Fibroblast of skin of abdomen (primary cell): Measurements from ENCODE around the gene ME1.
A peak's percentile ranks its signal among the peaks of the same experiment; 100 is the strongest.
"Not testable (repeated sequence)": the region's sequence is repeated elsewhere in the genome, so short reads cannot be mapped to it uniquely, and the experiment has no call there.

Experiments
- DNase-seq: peaks from one replicate; pipeline ENCODE4 v3.0.0-alpha.2; 2013

The ME1 gene

DNA sequence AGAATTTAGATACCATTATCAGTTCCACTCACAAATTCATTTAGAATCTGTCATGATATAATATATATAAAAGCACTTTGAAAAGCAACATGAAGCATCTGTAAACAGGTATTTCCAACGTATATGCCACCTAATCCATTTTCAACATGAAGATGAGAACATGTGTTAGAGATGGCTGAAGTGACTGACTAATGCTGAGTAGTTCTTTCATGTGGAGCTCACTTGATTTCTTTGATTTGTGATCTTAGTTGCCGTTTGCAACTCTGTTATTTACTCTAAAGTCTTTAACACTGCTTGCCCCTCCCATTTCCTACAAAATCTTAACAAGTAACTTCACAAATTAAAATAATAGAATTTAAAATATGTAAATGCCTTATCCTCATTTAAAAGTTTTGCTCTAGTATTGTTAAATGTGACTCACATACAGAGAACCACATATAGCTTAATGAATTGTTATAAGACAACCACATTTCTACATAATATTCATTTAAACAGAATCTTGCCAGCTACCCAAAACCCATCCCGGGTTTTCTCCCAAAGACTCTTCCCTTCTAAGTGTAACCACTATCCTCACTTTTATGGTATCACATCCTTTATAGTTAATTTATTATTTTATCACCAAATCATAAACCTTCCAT is 78.3 kb downstream of the ME1 start:
- DNase-seq, result no peak

DNA sequence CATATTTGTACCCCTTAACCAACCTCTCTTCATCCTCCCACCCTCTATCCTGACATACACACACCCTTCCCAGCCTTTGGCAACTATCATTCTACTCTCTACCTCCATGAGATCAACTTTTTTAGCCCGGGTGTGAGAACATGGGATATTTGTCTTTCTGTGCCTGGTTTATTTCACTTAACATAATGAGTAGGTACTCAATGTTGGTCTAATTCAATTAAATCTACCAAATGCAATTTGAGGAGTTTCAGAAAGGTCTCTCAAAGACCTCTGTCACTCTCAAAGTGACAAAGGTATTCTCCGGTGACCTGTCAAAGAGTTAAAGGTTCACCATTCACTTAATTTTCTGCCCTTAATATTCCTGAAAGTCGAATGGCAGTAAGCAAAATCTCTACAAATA is 87.7 kb downstream of the ME1 start:
- no peak for DNase-seq

DNA sequence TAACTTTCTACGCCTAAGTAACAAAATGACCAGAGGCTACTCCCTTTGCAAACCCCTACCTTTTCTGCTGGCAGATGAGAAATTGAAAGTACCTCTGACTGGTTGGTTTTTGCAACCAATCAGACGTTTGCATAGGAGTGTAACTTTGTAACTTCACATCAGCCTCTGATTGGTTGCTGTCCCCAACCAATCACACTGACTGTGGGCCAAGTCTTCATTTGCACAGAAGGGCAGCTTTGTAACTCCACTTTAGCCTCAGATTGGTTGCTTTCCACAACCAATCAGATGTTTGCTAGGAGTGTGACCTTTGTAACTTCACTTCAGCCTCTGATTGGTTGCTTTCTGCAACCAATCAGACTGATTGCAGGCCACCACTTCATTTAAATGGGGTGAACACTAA is 89.1 kb downstream of the ME1 start:
- DNase-seq, result no peak

DNA sequence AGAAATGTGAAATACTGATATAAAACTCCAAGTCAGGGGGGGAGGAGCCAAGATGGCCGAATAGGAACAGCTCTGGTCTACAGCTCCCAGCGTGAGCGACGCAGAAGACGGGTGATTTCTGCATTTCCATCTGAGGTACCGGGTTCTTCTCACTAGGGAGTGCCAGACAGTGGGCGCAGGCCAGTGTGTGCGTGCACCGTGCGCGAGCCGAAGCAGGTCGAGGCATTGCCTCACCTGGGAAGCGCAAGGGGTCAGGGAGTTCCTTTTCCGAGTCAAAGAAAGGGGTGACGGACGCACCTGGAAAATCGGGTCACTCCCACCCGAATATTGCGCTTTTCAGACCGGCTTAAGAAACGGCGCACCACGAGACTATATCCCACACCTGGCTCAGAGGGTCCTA is 96.9 kb downstream of the ME1 start:
- DNase-seq, result not testable (repeated sequence)

DNA sequence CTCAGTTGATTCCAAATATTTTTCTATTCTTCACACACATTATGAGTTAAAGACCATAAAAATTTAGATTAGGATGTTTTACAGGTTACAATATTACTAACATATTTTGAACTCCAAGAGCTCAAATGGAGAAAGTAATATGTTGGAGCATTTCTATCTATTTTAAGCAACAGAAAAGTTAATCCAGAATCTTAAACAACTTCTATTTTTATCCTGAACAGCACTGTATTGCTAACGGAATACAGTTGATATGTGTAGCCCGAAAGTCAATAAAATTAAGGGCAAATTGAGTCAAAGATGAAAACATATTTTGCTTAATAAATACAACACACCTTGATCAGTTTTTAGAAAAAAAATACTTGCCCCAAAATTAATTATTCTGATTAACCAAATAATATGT is 97.4 kb downstream of the ME1 start:
- no peak for DNase-seq

DNA sequence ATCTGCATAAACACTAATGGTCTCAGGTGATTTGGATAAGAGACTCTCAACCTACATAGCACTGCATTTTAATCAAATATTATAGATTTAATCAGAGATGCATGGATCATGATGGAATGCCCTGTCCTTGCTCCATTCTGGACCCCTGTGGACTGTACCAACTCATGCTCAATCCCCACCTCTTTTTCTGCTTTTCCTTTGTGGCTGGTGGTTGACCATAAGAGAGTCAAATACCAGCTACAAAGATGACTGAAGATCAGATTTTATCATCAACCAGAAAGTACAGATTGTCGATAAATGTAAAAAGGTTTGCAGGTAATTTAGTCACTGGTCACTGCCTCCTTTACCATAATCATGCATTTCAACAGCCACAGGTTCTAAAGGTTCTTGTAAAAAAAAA is 116.2 kb downstream of the ME1 start:
- DNase-seq, result no peak

GRCh38 chr6:83313882-83314281 is 117.0 kb downstream of the ME1 start:
- DNase-seq, result peak; percentile 5

GRCh38 chr6:83311231-83311630 is 119.6 kb downstream of the ME1 start:
- DNase-seq, result peak; percentile 80

DNA sequence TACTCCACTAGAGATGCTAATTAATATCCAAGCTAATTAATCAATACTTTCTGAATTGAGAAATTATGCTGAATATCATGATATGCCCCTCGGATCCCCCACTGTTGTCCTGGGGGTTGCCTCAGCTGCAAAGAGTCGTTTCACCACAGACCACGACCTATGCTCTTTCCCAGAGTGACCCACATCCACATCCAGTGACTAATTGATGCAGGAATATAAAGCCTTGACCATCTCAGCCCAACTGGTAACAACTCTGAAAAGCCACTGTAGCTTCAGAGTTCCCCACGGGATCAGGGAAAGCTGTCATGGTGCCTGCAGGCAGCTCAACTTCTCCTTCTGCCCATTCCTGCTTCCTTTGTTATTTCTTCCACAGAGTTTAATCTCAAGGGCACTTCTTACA is 120.8 kb downstream of the ME1 start:
- DNase-seq, result no peak

- peak; percentile 5 for DNase-seq
Observed at GRCh38 chr6:83309344-83309743, 121.5 kb downstream of the ME1 start.

DNA sequence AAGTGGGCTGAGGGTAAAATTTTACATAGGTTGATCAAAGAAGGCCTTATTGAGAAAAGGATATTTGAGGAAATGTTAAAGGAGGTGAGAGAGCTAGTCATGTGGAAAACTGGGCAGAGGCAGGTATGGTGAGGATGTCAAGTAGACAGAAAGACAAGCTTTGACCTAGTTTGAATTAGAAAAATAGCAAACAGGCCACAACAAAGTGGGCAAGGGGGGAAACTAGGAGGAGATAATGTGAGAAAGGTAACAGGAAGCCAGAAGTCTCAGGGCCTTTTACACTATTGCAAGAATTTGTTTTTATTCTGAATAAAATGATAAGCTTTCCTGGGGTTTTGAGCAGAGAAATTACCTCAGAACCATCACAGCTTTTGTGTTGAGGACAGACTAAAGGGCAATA is 122.0 kb downstream of the ME1 start:
- no peak for DNase-seq

DNA sequence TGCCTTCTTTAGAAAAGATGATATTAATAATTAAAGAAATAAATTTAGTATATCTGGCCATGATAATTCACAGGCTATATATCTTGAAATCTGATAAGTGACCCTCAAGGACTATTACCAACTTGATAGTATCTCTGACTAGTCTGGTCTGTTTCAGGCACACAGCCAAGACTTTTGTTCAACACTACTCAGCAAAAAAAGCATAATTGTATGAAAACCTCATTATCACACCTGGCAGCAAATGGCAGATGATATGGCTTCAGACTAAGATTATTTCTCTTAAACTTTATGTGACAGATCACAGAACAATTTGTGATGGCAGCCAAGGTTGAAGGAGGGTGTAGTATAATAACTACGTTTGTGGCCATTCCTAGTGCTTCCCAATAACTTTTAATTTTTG is 123.0 kb downstream of the ME1 start:
- DNase-seq, result no peak

- no peak for DNase-seq
Observed at GRCh38 chr6:83303426-83303825, 127.4 kb downstream of the ME1 start.

GRCh38 chr6:83294676-83295075 is 136.2 kb downstream of the ME1 start:
- DNase-seq, result no peak

- DNase-seq, result no peak
Observed at GRCh38 chr6:83292900-83293843, 137.7 kb downstream of the ME1 start.

- not testable (repeated sequence) for DNase-seq
Observed at GRCh38 chr6:83287298-83287697, 143.6 kb downstream of the ME1 start.

- DNase-seq, result no peak
Observed at GRCh38 chr6:83285917-83286316, 144.9 kb downstream of the ME1 start.

DNA sequence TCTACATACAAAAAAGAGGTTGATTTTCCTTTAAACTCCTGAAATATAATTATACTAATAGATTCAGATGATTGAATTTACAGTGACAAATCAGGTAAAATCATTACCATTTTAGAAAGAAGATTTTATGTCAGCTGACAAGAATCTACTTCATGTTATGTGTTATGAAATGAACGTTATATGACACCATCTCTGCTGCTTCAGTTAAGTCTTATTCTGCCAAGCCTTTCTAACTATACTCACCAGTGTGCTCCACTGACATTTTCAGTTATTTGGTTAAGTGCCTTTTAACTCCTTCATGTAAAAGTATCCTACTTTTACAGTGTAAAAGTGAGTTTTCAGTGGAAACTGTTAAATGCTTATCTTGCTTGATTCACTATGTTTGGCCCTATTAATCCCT is 157.3 kb downstream of the ME1 start:
- no peak for DNase-seq

- peak; percentile 85 for DNase-seq
Observed at GRCh38 chr6:83270971-83271719, 159.7 kb downstream of the ME1 start.

DNA sequence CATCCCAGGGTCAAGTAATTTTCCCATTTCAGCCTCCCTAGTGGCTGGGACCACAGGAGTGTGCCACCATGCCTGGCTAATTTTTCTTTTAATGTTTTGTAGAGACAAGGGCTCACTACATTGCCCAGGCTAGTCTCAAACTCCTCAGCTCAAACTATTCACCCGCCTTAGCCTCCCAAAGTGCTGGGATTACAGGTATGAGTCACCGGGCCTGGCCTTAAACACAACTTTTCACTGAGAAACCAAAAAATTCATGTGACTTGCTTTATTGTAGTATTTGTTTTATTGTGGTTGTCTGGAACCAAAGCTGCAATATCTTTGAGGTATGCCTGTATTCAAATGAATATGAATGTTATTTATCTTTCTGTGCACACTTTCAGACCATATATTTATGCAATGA is 165.5 kb downstream of the ME1 start:
- peak; percentile 60 for DNase-seq

DNA sequence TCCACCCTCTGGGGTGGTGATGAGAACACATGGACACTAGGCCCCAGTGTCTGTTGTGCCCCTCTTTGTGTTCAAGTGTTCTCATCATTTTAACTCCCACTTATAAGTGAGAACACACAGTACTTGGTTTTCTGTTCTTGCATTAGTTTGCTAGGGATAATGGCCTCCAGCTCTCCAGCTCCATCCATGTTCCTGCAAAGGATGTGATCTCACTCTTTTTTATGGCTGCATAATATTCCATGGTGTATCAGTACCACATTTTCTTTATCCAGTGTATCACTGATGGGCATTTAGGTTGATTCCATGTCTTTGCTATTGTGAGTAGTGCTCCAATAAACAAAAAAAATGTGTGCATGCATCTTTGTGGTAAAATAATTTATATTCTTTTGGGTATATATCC is 170.3 kb downstream of the ME1 start:
- no peak for DNase-seq

GRCh38 chr6:83258517-83258916 is 172.3 kb downstream of the ME1 start:
- DNase-seq, result no peak

GRCh38 chr6:83257791-83258190 is 173.1 kb downstream of the ME1 start:
- peak; percentile 6 for DNase-seq
